ENCODE data around the gene PCDH19.
"Not testable (repeated sequence)": the region's sequence is repeated elsewhere in the genome, so short reads cannot be mapped to it uniquely, and the experiment has no call there.

DNA sequence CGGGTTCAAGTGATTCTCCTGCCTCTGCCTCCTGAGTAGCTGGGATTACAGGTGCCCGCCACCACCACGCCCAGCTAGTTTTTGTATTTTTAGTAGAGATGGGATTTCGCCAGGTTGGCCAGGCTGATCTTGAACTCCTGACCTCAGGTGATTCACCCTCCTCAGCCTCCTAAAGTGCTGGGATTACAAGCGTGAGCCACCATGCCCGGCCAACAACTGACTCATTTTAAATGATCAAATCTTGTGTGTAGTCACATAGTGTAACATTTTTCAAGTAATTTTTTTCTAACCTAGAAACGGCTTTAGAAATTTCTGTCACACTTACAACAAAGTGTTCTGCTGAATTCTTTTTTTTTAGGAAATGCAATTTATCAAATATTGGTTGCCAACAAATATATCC lies 31.2 kb upstream of the PCDH19 start:
- TF ChIP-seq, protein P1, sequence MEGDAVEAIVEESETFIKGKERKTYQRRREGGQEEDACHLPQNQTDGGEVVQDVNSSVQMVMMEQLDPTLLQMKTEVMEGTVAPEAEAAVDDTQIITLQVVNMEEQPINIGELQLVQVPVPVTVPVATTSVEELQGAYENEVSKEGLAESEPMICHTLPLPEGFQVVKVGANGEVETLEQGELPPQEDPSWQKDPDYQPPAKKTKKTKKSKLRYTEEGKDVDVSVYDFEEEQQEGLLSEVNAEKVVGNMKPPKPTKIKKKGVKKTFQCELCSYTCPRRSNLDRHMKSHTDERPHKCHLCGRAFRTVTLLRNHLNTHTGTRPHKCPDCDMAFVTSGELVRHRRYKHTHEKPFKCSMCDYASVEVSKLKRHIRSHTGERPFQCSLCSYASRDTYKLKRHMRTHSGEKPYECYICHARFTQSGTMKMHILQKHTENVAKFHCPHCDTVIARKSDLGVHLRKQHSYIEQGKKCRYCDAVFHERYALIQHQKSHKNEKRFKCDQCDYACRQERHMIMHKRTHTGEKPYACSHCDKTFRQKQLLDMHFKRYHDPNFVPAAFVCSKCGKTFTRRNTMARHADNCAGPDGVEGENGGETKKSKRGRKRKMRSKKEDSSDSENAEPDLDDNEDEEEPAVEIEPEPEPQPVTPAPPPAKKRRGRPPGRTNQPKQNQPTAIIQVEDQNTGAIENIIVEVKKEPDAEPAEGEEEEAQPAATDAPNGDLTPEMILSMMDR (IDR thresholded peaks at IDR 0.05): not testable (repeated sequence)
- not testable (repeated sequence) for TF ChIP-seq POLR2AphosphoS5 (IDR thresholded peaks at IDR 0.05)
